Ishikawa (cell line): ENCODE data around the gene PCBP3.

ENCODE experiments used
- CREB1 ChIP-seq: IDR thresholded peaks from 2 replicates; pipeline ENCODE4 v1.6.1; 2012; ENCODE audit warnings: low read depth
- EGR1 ChIP-seq: IDR thresholded peaks from 2 replicates; pipeline ENCODE4 v1.6.1; 2012
- EP300 ChIP-seq: IDR thresholded peaks from 2 replicates; pipeline ENCODE4 v1.6.1; 2012; ENCODE audit warnings: borderline replicate concordance
- FOXM1 ChIP-seq: IDR thresholded peaks from 2 replicates; pipeline ENCODE4 v1.6.1; 2012; ENCODE audit warnings: low read depth, borderline replicate concordance
- MAX ChIP-seq: IDR thresholded peaks from 2 replicates; pipeline ENCODE4 v1.6.1; 2012
- NFIC ChIP-seq: IDR thresholded peaks from 2 replicates; pipeline ENCODE4 v1.6.1; 2012
- RAD21 ChIP-seq: IDR thresholded peaks from 2 replicates; pipeline ENCODE4 v1.6.1; 2012; ENCODE audit warnings: low read depth
- REST ChIP-seq: IDR thresholded peaks from 2 replicates; pipeline ENCODE4 v1.6.1; 2012; ENCODE audit warnings: low read depth, mild to moderate bottlenecking
- TAF1 ChIP-seq: IDR thresholded peaks from 2 replicates; pipeline ENCODE4 v1.6.1; 2012; ENCODE audit warnings: low read depth, mild to moderate bottlenecking
- TCF12 ChIP-seq: IDR thresholded peaks from 2 replicates; pipeline ENCODE4 v1.6.1; 2012; ENCODE audit warnings: low read depth
- TEAD4 ChIP-seq: IDR thresholded peaks from 2 replicates; pipeline ENCODE4 v1.6.1; 2012
- USF1 ChIP-seq: IDR thresholded peaks from 2 replicates; pipeline ENCODE4 v1.6.1; 2012
- YY1 ChIP-seq: IDR thresholded peaks from 2 replicates; pipeline ENCODE4 v1.6.1; 2012; ENCODE audit warnings: low read depth

- TF ChIP-seq MAX = no peak
- no peak for TF ChIP-seq REST
- TF ChIP-seq USF1 = no peak
- no peak for TF ChIP-seq YY1
- no peak for TF ChIP-seq NFIC
- TF ChIP-seq FOXM1 = no peak
- no peak for TF ChIP-seq EGR1
- TF ChIP-seq EP300 = no peak
- TF ChIP-seq TEAD4 = no peak
- TF ChIP-seq RAD21 = no peak
- TF ChIP-seq CREB1 = no peak
- TF ChIP-seq TCF12 = no peak
- TF ChIP-seq TAF1 = no peak
Measured at GRCh38 chr21:45817345-45817744, 173.8 kb downstream of the PCBP3 start.
